ENCODE measurements around the gene CYLC2.

Gene CYLC2

GRCh38 chr9:102995033-102995432, at the start of gene CYLC2:
Gene CYLC2, plus strand, starts transcription at chr9:102995333. Its CDS starts 48 bp downstream, at chr9:102995381.
- TF ChIP-seq ZNF529 (tag by site-specific recombination; IDR thresholded peaks at IDR 0.05; ENCODE audit: insufficient replicate concordance) (no peak), ZNF114 (tag by site-specific recombination; IDR thresholded peaks at IDR 0.05) (no peak), ZNF112 (tag by site-specific recombination; IDR thresholded peaks at IDR 0.05) (no peak), ZNF24 (tag by site-specific recombination; IDR thresholded peaks at IDR 0.05) (no peak), ZNF791 (tag by site-specific recombination; IDR thresholded peaks at IDR 0.05) (no peak), ZNF777 (tag by site-specific recombination; IDR thresholded peaks at IDR 0.05; ENCODE audit: borderline replicate concordance) (no peak), SP3 (tag by site-specific recombination; IDR thresholded peaks at IDR 0.05) (no peak), ZBTB6 (tag by site-specific recombination; IDR thresholded peaks at IDR 0.05) (no peak), ZNF510 (tag by site-specific recombination; IDR thresholded peaks at IDR 0.05; ENCODE audit: insufficient replicate concordance) (no peak), PRDM2 (tag by site-specific recombination; IDR thresholded peaks at IDR 0.05; ENCODE audit: borderline replicate concordance) (no peak), ZNF311 (tag by site-specific recombination; IDR thresholded peaks at IDR 0.05; ENCODE audit: borderline replicate concordance) (no peak), ZBTB44 (tag by site-specific recombination; IDR thresholded peaks at IDR 0.05) (no peak), OVOL3 (tag by site-specific recombination; IDR thresholded peaks at IDR 0.05) (no peak), ZNF362 (tag by site-specific recombination; IDR thresholded peaks at IDR 0.05) (no peak), ZNF596 (tag by site-specific recombination; IDR thresholded peaks at IDR 0.05) (no peak), ZFP41 (tag by site-specific recombination; IDR thresholded peaks at IDR 0.05; ENCODE audit: borderline replicate concordance) (no peak), KLF7 (tag by site-specific recombination; IDR thresholded peaks at IDR 0.05; ENCODE audit: borderline replicate concordance) (no peak)
- no peaks in the 10 kb centered on the region for H3K36me3 ChIP-seq (ENCODE audit: control insufficient read depth in 2 of 2, insufficient read depth in 1 of 2, low read length in 2 of 2)
- ChIA-PET POLR2A (no interaction called here), CTCF (no interaction called here)
- no peak within 1 kb of the TSS for H3K27ac ChIP-seq (ENCODE audit: extremely low read depth, low read depth, low read length)
- no peaks in the 10 kb centered on the region for H3K9me3 ChIP-seq (ENCODE audit: control insufficient read depth, insufficient read depth, low read depth, low read length)
- no peaks in the 10 kb centered on the region for H3K4me1 ChIP-seq (ENCODE audit: control insufficient read depth, insufficient read depth, low read length)
- H3K4me3 ChIP-seq (ENCODE audit: low read depth, low read length): no peak within 1 kb of the TSS

All from HEK293 (cell line).